Lower leg skin (tissue), 4 donors: ENCODE results near the gene PSEN2. TPM values are rescaled to one million over a fixed set of nuclear protein-coding genes. Genes with fewer than 3 reads are reported as not detected.

Experiments used
- DNase-seq, 2 donors: peaks; one replicate each; pipeline ENCODE4 v3.0.0-alpha.2; 2019; ENCODE audit warnings: low spot score in 2 of 2
- H3K4me3 ChIP-seq: fragments of 200-600 bp; sonication (generic); 2 replicates; pipeline ENCODE4 v1.5.1; 2017; ENCODE audit warnings: mild to moderate bottlenecking, low read depth; ENCODE audit not compliant: poor library complexity, severe bottlenecking
- CTCF ChIP-seq, 3 donors: fragments of 450-650 bp; IDR thresholded peaks; one replicate each; pipeline ENCODE4 v1.5.1; 2016; ENCODE audit warnings: antibody characterized with exemption in 3 of 3, mild to moderate bottlenecking in 3 of 3, moderate library complexity in 2 of 3
- POLR2A ChIP-seq, 2 donors: fragments of 450-650 bp; IDR thresholded peaks; one replicate each; pipeline ENCODE4 v1.6.1; 2016 to 2017; ENCODE audit warnings: antibody characterized with exemption in 2 of 2, mild to moderate bottlenecking in 1 of 2, moderate library complexity in 1 of 2
- WGBS, 2 donors: methylation state at CpG; one replicate each; pipeline ENCODE4 v1.1.5; 2018; 5-methylcytosine and 5-hydroxymethylcytosine counted together
- intact Hi-C: fragments of 100-400 bp; cut with DNase I; formaldehyde crosslinking; loops from one replicate; pipeline ENCODE4 v1.15.0; 2023; ENCODE audit warnings: low total_unique reads
- total RNA-seq, 4 donors: library from RNA; depleted of rRNA; stranded (reverse); fragments of >200 nt; gene quantifications; one replicate each; pipeline ENCODE4 v1.1.0, GENCODE V29; 2016

PSEN2 gene
- total RNA-seq, 4 donors from 2014 or later: 10.9 to 36.0 (median 23.2) TPM

GRCh38 chr1:226890331-226891108 is 20.1 kb downstream of the PSEN2 start:
- intact Hi-C loops: no loop called here
- DNase-seq: no peak
- 87 to 88% methylated on average over 22 of the region's 22 CpGs for WGBS, 2 donors
- no peak overlapping the region for H3K4me3 ChIP-seq
- no peak for TF ChIP-seq CTCF (IDR thresholded peaks at IDR 0.05)
- TF ChIP-seq POLR2A (IDR thresholded peaks at IDR 0.05): no peak

GRCh38 chr1:226891346-226891745 is 20.9 kb downstream of the PSEN2 start:
- no peak for DNase-seq
- WGBS, 2 donors: 93 to 96% methylated on average over 11 of the region's 11 CpGs
- H3K4me3 ChIP-seq: no peak overlapping the region
- intact Hi-C loops: no loop called here
- no peak for TF ChIP-seq POLR2A (IDR thresholded peaks at IDR 0.05)
- TF ChIP-seq CTCF (IDR thresholded peaks at IDR 0.05): no peak

- peak in 1 of 2 donors; percentile 80 for DNase-seq
- no peak overlapping the region for H3K4me3 ChIP-seq
- WGBS, 2 donors: 75 to 77% methylated on average over 17 of the region's 17 CpGs
- intact Hi-C loops: no loop called here
- no peak for TF ChIP-seq POLR2A (IDR thresholded peaks at IDR 0.05)
- TF ChIP-seq CTCF (IDR thresholded peaks at IDR 0.05): no peak
Observed at GRCh38 chr1:226891846-226892523, 21.6 kb downstream of the PSEN2 start.

- intact Hi-C loops: no loop called here
- TF ChIP-seq POLR2A (IDR thresholded peaks at IDR 0.05): no peak
- no peak for TF ChIP-seq CTCF (IDR thresholded peaks at IDR 0.05)
- 60 to 72% methylated on average over 4 to 7 of the region's 8 CpGs for WGBS, 2 donors
Observed at GRCh38 chr1:226892524-226892875, 22.1 kb downstream of the PSEN2 start.

GRCh38 chr1:226893936-226894335 is 23.5 kb downstream of the PSEN2 start:
- no peak for DNase-seq
- H3K4me3 ChIP-seq: no peak overlapping the region
- TF ChIP-seq POLR2A (IDR thresholded peaks at IDR 0.05): no peak
- TF ChIP-seq CTCF (IDR thresholded peaks at IDR 0.05): no peak
- 93 to 95% methylated on average over 13 of the region's 13 CpGs for WGBS, 2 donors
- intact Hi-C loops: no loop called here

More at GRCh38 chr1:226892524-226892875, 22.1 kb downstream of the PSEN2 start:
- H3K4me3 ChIP-seq: no peak overlapping the region
- DNase-seq: no peak
